ENCODE results near the gene GLRA1. TPM values are rescaled to one million over a fixed set of nuclear protein-coding genes. Genes with fewer than 3 reads are reported as not detected.
A peak's percentile ranks its signal among the peaks of the same experiment; 100 is the strongest.

GLRA1 gene
- total and polyA plus RNA-seq, 2 of the 4 experiments (the other 2 are of a cell fraction) = not detected

DNA sequence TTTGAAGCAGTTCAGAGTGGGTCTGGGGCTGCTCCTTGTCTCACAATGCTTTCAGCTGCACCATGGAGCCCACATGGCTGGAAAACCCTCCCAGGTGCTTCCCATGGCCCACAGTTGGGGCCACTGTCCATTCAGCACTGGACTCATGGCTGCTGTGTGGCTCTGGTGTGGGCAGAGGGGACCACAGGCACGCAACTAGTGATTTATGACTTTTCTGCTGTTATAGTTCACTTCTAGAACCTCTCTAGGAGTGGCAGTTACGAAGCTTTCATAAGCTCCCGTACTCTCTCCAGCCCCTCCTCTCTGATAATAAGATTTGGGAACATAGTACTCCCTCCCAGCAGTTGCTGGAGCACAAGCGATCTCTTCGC is 29.0 kb downstream of the GLRA1 start:
- H2BK120ac ChIP-seq (ENCODE audit: low read depth, low read length) = no peak overlapping the region
- H3K4ac ChIP-seq (ENCODE audit: low read depth, low read length) = no peak overlapping the region
- no peak overlapping the region for H3K27ac ChIP-seq (ENCODE audit: insufficient read depth, low read length)
- H4K5ac ChIP-seq (ENCODE audit: low read depth, low read length) = no peak overlapping the region
- no peaks in the 10 kb centered on the region for H3K27me3 ChIP-seq (ENCODE audit: control insufficient read depth, insufficient read depth, low read length)
- H3K79me1 ChIP-seq (ENCODE audit: low read depth in 1 of 2, low read length in 2 of 2) = no peaks in the 10 kb centered on the region
- no peak overlapping the region for H2AK9ac ChIP-seq (replicated peaks; ENCODE audit: low read depth, low read length, poor library complexity)
- no peak overlapping the region for H3K4me3 ChIP-seq (ENCODE audit: insufficient read depth, low read depth, low read length)
- no peak overlapping the region for H3K4me2 ChIP-seq (ENCODE audit: low read depth, low read length)
- ATAC-seq (ENCODE audit: low read depth) (0 out of 2 replicates have a peak, but pooled peaks have one; percentile 10), DNase-seq (no peak)
- no peak for TF ChIP-seq RAD21 (IDR thresholded peaks at IDR 0.05; ENCODE audit: low read length)
- no peak for TF ChIP-seq CHD1 (IDR thresholded peaks at IDR 0.05; ENCODE audit: low read depth, low read length)
- TF ChIP-seq RCOR1 (IDR thresholded peaks at IDR 0.05; ENCODE audit: insufficient replicate concordance, low read length) = no peak
- TF ChIP-seq SMC3 (IDR thresholded peaks at IDR 0.05; ENCODE audit: low read depth, low read length) = no peak
- no peak for TF ChIP-seq FOS (IDR thresholded peaks at IDR 0.05; ENCODE audit: low read depth, low read length)
- TF ChIP-seq, protein P1, sequence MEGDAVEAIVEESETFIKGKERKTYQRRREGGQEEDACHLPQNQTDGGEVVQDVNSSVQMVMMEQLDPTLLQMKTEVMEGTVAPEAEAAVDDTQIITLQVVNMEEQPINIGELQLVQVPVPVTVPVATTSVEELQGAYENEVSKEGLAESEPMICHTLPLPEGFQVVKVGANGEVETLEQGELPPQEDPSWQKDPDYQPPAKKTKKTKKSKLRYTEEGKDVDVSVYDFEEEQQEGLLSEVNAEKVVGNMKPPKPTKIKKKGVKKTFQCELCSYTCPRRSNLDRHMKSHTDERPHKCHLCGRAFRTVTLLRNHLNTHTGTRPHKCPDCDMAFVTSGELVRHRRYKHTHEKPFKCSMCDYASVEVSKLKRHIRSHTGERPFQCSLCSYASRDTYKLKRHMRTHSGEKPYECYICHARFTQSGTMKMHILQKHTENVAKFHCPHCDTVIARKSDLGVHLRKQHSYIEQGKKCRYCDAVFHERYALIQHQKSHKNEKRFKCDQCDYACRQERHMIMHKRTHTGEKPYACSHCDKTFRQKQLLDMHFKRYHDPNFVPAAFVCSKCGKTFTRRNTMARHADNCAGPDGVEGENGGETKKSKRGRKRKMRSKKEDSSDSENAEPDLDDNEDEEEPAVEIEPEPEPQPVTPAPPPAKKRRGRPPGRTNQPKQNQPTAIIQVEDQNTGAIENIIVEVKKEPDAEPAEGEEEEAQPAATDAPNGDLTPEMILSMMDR (conservative IDR thresholded peaks at IDR 0.05; ENCODE audit: low read depth, low read length) = no peak
- TF ChIP-seq, protein P2, sequence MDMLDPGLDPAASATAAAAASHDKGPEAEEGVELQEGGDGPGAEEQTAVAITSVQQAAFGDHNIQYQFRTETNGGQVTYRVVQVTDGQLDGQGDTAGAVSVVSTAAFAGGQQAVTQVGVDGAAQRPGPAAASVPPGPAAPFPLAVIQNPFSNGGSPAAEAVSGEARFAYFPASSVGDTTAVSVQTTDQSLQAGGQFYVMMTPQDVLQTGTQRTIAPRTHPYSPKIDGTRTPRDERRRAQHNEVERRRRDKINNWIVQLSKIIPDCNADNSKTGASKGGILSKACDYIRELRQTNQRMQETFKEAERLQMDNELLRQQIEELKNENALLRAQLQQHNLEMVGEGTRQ (IDR thresholded peaks at IDR 0.05; ENCODE audit: low read depth, low read length) = no peak
- no peak for TF ChIP-seq POLR2A (IDR thresholded peaks at IDR 0.05; ENCODE audit: low read depth, low read length)
- TF ChIP-seq BHLHE40 (IDR thresholded peaks at IDR 0.05; ENCODE audit: low read depth, low read length) = no peak
- TF ChIP-seq ELK1 (IDR thresholded peaks at IDR 0.05; ENCODE audit: borderline replicate concordance, low read depth, low read length) = no peak
- no peak for TF ChIP-seq MXI1 (IDR thresholded peaks at IDR 0.05; ENCODE audit: borderline replicate concordance, low read depth, low read length)
- TF ChIP-seq CEBPB (IDR thresholded peaks at IDR 0.05; ENCODE audit: low read depth, low read length) = no peak
- no peak overlapping the region for H3K14ac ChIP-seq (replicated peaks; ENCODE audit: low read depth, low read length)
- H3K9me1 ChIP-seq (ENCODE audit: insufficient read depth, low read length) = no peaks in the 10 kb centered on the region
- H3K56ac ChIP-seq (ENCODE audit: extremely low read depth, insufficient read depth, low read length) = no peak overlapping the region
- H3K36me3 ChIP-seq (ENCODE audit: control insufficient read depth, insufficient read depth, low read length) = no peaks in the 10 kb centered on the region
- WGBS, 2 experiments (ENCODE audit: extremely low coverage in 2 of 2, insufficient read length in 1 of 2) = 33% methylated on average over 1 of the region's 5 CpGs; no CpG with 5 or more reads in 1 of the 2 experiments
- H3K18ac ChIP-seq (ENCODE audit: low read depth, low read length) = no peak overlapping the region
- H3K23ac ChIP-seq (ENCODE audit: low read depth, low read length) = no peak overlapping the region
- no peak overlapping the region for H4K8ac ChIP-seq (ENCODE audit: low read depth in 2 of 2, low read length in 2 of 2)
- BruUV-seq (replicated peaks) = no TSS peak
- ChIA-PET POLR2A (ENCODE audit: unreplicated experiment) (no interaction called here), CTCF (no interaction called here)
- dilution Hi-C loops (cut with HindIII; ENCODE audit: low sequenced_read_pairs, unreplicated experiment) (no loop called here), in situ Hi-C loops (cut with MboI; ENCODE audit: low sequenced_read_pairs) (no loop called here), intact Hi-C loops (cut with micrococcal nuclease) (no loop called here)
- no peak overlapping the region for H2AK5ac ChIP-seq (ENCODE audit: low read depth, low read length)
- no peak overlapping the region for H3K9ac ChIP-seq (ENCODE audit: low read depth, low read length)
- no peaks in the 10 kb centered on the region; the same call in 1 of the 2 replicates for H3K4me1 ChIP-seq (ENCODE audit: control insufficient read depth, insufficient read depth, low read length)
- no peak overlapping the region for H2AFZ ChIP-seq (replicated peaks; ENCODE audit: low read length, poor library complexity)
- no peak overlapping the region for H2BK5ac ChIP-seq (ENCODE audit: low read depth, low read length, poor library complexity, severe bottlenecking)
- H2BK15ac ChIP-seq (ENCODE audit: low read depth, low read length) = no peak overlapping the region
- no peak overlapping the region for H2BK20ac ChIP-seq (ENCODE audit: low read depth, low read length)
- no peaks in the 10 kb centered on the region for H4K20me1 ChIP-seq (ENCODE audit: insufficient read depth, low read length)
- no peaks in the 10 kb centered on the region for H3K9me3 ChIP-seq (ENCODE audit: control insufficient read depth, insufficient read depth, low read length)
- H4K91ac ChIP-seq (ENCODE audit: insufficient read depth, low read depth, low read length) = no peak overlapping the region
